NCI-H774 (cell line): Measurements from ENCODE around the gene LGI4.

Experiments used
- DNase-seq: peaks from one replicate; lab custom pipeline; 2025; lab: John Stamatoyannopoulos, UW

LGI4 gene

GRCh38 chr19:35134601-35135242 lies at the start of gene LGI4:
Gene LGI4 (minus strand): TSS chr19:35135059. CDS start chr19:35134680, 379 bp downstream.
- DNase-seq = no peak

DNA sequence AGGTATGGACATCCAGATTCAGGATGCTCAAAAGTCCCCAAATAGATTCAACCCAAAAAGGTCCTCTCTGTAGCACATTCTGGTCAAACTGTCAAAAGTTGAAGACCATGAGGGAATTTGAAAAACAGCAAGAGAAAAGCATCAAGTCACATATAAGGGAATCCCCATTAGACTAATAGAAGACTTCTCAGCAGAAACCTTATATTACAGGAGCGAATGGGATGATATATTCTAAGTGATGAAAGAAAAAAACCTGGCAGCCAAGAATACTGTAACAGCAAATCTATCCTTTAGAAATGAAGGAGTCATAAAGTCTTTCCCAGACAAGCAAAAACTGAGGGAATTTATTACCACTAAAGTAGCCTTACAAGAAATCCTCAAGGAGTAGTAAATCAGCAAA lies 49.4 kb upstream of the LGI4 start:
- no peak for DNase-seq

DNA sequence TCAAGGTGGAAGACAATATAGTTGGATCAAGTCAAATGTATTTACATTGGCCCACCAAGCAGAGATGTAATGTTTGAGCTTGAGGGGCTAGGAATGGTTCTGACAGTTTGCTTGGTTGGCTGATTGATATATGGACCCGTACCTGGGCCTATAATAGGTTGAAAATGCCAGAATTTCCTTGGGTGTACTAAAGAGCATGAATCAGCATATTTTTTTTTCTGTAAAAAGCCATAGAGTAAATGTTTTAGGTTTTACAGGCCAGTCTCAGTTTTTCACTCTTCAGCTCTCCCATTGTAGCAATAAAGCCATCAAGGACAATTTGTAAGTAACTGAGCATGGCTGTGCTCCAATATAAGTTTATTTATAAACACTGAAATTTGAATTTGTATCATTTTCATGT lies 46.5 kb upstream of the LGI4 start:
- DNase-seq = no peak

DNA sequence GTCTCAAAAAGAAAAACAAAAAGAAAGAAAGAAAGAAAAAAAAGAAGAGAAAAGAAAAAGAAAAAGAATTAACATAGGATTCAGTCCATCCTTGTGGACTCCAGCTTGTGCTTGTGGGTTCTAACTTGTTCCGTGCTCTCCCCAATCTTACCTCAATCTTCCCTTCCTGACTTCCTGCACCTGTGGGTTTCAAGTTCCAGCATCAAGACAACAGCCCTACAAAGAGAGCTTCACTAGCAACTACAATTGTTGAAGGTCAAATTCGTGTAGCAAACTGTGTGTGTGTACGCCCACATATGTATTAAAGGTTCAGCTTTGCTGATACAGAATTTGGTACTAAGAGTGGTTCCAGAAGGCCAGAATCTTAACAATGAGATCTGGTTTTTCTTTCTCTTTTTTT lies 45.0 kb upstream of the LGI4 start:
- DNase-seq = no peak

- DNase-seq = no peak
Observed at GRCh38 chr19:35178701-35179100, 43.8 kb upstream of the LGI4 start.

DNA sequence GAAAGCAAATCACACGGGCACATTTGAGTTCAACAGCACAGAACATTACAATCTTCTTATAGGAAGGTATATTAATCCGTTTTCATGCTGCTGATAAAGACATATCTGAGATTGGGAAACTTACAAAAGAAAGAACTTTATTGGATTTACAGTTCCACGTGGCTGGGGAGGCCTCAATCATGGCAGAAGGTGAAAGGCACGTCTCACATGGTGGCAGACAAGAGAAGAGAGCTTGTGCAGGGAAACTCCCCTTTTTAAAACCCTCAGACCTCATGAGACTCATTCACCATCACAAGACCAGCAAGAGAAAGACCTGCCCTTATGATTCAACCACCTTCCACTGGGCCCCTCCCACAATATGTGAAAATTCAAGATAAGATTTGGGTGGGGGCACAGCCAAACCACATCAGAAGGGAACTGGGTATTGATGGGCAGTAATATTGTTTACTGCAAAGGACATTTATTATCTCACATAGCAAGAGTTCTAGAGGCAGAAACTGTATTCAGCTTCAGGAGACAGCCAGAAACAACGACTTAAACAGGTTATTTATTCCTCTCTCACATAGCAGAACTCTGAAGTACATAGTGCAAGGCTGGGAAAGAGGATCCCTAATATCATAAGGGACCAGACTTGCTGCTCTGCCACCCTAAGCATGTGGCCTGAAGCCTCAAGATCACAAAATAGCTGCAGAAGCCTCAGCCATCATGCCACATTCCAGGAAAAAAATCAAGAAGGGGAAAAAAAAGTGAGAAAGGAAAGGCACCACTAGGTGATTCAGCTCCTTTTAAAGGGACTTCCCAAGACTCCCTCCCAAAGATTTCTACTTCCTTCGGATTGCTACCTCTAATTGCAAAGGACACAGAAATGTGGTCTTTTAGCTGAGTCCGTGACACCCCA lies 42.8 kb upstream of the LGI4 start:
- no peak for DNase-seq

- no peak for DNase-seq
Observed at GRCh38 chr19:35176181-35176570, 41.3 kb upstream of the LGI4 start.

- no peak for DNase-seq
Observed at GRCh38 chr19:35174226-35174625, 39.4 kb upstream of the LGI4 start.

DNA sequence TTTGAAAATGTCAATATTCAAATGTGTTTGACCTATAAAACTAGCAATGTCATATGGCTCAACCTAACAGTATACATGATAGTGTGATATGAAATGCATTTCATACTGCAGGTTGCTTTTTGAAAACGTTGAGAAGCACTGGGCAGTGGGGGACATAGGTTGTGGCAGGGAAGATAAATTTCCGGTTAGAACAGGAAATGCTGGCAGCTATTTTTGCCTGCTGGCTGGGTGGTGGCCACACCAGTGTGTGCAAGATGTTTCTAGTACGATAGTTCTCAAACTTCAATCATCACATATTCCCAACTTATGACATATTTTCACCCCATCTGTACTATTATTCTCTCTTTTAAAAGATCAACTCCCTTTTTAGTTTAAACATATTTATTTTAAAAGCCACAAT lies 36.9 kb upstream of the LGI4 start:
- DNase-seq = no peak

GRCh38 chr19:35170359-35171061 lies 35.7 kb upstream of the LGI4 start:
- DNase-seq = no peak

- DNase-seq = no peak
Observed at GRCh38 chr19:35169221-35169995, 34.5 kb upstream of the LGI4 start.

- DNase-seq = no peak
Observed at GRCh38 chr19:35168196-35168595, 33.3 kb upstream of the LGI4 start.

DNA sequence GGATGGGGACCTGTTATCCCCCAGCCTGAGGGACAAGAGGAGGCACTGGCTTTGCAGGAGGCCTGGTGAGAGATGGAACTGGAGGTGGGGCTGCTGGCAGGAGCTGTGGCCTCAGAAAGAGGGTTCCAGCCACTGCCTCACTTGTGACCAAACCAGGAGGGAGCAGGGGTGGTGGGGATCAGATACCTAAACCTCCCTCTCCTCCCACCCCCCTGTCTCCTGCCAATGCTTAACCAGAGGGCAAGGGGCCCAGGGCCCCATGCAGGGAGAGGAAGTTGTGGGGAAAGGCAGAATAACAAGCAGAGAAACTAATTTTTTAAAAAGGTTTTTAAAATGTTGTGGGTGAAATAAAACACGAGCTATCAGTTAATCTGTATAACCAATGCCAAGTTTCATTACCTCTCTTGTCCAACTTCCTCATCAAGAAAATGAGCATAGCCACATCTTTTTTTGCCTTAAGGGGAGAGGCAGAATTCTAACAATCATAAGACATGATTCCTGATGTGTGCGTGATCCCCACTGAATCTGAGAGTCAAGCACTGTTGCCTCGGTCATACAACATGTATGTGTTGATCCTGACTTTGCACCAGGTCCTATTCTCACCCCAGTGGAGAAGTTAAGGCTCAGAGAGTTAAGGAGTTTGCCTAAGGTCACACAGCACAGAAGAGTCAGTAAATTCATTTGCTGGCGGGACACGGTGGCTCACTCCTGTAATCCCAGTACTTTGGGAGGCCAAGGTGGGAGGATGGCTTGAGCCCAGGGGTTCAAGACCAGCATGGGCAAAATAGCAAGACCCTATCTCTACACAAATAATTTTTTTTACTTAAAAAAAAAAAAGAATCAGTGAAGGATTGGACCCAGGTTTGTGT lies 32.6 kb upstream of the LGI4 start:
- no peak for DNase-seq

DNA sequence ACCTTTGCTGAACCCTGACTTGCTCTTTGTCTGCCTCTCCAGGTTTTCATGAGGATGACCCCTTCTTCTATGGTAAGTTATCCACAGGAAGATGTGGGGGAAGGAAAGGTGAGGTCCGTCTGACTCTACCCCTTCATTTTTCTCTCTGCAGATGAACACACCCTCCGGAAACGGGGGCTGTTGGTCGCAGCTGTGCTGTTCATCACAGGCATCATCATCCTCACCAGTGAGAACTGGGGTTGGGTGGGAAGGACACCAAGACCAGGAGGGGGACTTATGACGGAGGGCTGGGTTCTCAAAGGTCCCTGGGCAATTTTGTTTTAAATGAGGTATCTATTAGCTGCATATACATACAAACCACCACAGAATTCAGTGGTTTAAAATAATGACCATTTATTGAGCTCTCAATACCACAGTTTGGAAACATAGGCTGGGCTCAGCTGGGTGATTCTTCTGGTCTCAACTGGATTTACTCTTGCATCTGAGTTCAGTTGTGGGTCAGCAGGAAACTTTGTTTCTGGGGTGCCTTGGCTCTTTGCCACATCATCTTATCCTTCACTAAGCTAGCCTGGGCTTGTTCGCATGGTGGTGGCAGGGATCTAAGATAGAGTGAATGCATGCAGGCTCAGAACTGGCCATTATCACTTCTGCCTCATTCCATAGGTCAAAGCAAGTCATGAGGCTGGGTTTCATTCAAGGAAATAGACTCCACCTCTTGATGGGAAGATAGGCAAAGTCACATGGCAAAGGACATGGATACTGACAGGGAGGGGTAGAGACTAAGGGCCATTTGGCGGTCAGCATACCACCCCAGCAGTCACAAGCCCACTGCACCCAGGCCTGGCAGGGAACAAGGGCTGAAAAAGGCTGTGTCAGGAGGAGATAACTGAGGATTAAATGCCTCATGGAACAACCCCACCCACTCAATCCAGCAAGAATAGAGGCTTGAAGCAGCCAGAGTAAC lies 31.5 kb upstream of the LGI4 start:
- DNase-seq = no peak

DNA sequence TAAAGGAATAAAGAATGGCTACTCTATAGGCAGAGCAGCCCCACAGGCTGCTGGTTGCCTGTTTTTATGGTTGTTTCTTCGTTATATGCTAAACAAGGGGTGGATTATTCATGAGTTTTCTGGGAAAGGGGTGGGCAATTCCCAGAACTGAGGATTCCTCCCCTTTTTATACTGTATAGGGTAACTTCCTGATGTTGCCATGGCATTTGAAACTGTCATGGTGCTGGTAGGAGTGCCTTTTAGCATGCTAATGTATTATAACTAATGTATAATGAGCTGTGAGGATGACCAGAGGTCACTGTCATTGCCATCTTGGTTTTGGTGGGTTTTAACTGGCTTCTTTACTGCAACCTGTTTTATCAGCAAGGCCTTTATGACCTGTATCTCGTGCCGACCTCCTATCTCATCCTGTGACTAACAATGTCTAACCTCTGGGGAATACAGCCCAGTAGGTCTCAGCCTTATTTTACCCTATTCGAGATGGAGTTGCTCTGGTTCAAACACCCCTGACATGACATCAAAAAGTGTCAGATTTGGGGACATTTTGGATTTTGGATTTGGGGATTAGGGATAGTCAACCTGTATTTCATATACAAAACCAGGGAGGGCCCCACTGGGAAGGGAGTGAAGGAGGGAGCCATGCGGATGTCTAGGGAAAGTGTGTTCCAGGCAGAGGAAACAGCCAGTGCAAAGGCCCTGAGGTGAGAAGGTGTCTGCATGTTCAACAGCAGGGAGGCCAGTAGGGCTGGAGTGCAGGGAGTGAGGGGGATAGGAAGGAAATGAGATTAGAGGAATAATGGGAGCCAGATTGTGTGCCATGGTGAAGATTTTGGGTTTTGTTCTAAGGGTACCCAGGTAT lies 30.6 kb upstream of the LGI4 start:
- DNase-seq = no peak

GRCh38 chr19:35164418-35164817 lies 29.6 kb upstream of the LGI4 start:
- no peak for DNase-seq

DNA sequence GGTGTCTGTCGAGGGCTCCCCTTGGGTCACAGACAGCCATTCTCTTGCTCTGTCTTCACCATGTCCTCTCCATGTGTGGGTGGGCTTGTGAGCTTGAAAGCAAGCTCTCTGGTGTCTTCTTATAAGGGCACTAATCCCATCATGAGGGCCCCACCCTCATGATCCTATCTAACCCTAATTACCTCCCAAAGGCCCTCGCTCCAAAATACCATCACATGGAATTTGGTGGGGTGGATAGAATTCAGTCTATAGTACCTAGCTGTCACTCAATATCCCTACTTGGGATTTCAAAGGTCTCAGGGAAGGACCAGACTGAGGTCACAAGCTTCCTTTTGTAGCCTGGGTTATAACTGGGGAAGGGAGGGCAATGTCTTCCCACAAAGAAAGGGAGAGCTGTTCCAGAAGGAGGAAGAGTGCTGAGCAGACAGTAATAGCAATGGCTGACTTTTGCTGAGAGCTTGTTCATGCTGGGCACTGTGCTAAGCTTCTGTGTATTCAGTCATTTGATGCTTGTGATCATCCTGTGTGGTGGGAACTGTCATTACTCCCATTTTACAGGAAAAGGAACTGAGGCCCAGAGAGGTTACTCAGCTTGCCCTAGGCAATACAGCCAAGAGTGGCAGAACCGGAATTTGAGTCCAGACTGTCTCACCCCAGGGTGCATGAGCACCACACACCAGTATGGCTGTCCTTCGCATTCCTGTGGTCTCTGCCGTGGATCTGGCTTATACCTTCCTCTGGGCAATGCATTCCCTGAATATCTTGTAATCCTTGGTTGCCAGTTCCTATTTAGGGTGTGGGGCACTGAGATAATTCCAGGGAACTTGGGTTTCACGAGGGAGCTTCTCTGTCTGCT lies 27.8 kb upstream of the LGI4 start:
- DNase-seq = no peak

DNA sequence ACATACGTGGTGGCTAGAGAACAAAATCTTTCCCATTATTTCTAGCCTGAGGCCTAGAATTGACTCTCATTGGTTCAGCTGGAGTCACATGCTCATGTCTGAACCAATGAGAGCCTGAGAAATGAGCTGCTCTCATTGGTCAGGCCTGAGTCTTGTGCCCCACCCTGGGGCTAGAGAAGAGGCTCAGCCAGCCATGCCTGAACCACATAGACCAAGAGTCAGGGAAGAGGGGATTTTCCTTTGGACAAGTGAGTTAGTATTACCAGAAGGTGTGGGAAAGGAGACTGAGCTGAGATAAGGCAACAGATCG lies 26.5 kb upstream of the LGI4 start:
- DNase-seq = no peak
